NCI-H128 (cell line): ENCODE data around the gene CACNA2D3.

Experiments used
- DNase-seq: peaks from one replicate; lab custom pipeline; 2025; ENCODE audit not compliant: unreplicated experiment; lab: John Stamatoyannopoulos, UW

The CACNA2D3 gene

DNA sequence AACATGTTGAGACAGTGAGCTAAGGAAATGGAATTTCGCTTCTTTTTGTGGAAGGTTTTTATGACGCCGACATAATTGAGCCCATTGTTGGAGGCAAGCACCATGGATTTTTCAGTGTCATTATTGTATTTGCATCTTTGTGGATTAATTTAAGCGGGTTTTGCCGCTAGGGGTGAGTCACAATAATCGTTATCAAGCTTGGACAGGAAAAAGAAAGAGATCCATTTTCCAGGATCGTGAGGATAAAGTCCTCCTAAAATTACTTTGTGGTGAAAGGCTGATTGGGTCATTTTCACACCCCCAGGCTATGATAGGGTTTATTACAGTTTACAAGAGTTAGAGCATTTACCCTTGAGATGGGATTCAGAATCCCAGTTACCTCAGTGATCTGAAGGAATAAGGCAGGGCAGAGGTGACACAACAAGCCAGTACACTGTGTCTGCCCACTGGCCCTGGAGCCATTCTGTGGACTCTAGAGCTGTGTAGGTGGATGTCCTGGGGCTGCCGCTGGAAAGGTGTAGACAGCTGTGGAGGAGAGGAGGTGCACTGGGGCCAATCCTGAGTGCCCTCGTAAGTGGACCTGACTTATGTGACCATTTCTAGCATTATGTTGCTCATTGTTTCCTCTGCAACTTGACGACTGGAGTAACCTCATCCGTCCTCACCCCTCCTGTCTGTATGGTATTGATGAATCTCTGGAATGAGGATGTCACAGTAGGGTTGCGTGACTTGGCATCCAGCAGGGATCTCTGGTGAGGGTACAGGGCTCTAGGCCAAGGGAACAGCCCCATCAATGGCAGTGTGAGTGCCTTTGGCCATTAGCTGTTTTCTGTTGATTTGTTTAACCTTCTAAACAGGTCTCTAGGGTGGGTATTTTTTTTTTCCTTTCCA lies 435.4 kb downstream of the CACNA2D3 start:
- no peak for DNase-seq

- DNase-seq, result no peak
Observed at GRCh38 chr3:54563501-54564200, 441.3 kb downstream of the CACNA2D3 start.

DNA sequence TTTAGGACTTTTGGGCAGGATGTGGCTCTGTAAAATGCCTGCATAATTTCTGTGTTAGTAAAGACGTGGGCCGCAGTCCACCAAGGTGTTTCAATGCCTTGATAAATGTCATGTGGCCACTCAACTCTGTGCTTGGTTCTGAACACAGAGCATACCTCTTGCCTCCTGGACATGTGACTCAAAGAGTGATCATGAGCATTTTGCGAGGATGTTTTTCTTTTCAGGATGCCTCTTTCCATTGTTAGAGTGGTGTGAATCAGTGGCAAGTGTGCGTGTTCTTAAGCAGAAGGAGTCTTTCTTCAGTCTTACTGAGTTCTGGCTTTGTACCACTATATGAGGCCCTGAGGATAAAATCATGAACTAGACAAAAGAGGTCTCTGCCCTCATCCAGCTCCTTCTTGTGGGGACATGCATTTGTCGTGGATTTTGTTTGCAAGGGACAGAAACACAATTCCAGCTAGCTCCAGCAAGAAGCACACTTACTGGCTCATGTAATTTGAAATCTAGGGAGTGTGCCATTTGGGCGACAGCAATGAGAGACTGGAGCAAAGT lies 442.1 kb downstream of the CACNA2D3 start:
- DNase-seq, result no peak

DNA sequence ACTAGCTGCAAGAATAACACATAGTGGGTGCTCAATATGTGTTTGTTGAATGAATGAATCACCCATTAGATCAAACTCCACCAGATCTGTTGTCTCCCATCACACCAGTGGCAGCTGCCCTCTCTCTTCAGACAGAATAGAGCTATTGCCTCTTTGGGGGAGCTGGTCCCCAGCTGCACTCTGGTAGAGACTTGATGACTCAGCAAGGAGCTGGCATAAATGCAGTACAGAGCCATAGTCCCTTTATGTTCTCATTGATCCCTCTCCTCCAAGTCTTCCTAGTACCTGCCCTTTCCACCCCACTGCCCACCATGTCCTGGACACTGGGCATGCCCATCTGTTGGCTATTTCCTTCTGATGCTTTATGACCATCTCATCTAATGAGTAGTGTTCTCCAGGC lies 443.6 kb downstream of the CACNA2D3 start:
- DNase-seq, result no peak

- DNase-seq, result no peak
Observed at GRCh38 chr3:54567949-54568348, 445.6 kb downstream of the CACNA2D3 start.

GRCh38 chr3:54570008-54570407 lies 447.7 kb downstream of the CACNA2D3 start:
- no peak for DNase-seq

GRCh38 chr3:54572197-54572895 lies 450.0 kb downstream of the CACNA2D3 start:
- DNase-seq, result no peak

DNA sequence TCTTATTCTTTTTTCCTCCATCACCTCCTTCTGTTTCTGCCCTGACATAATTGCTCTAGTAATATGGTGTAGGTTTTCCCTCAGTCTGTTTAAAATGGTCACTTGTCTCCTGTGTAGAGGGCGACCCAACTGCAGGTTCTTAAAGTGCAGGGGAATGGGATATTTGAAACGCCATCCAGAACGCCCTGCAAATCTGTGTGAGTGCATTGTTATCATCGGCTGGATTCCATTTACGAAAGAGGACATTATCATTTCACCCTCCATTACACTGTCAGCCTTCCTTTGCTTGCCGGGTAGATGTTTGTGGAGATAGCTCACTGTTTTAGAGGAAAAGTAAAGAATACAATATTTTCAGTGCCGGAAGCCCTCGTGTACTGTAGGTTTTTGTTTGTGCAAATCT lies 451.5 kb downstream of the CACNA2D3 start:
- DNase-seq, result no peak

GRCh38 chr3:54574906-54575617 lies 452.7 kb downstream of the CACNA2D3 start:
- DNase-seq, result no peak

DNA sequence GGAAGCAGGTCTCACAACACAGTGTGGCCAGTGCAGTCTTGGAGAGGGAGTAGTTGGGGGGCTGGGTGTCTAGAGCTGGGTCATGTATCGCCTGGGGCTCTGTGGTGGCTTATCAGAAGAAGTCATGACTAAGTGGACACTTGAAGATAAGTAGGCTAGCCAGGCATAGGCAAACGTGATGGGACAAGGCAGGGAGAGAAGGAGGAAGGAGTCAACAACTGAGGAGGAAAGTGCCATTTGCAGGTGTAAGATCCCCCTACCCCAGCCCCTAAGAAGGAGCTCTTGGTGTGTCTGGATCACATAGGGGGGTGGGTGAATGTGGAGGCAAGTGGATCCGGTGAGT lies 453.2 kb downstream of the CACNA2D3 start:
- no peak for DNase-seq

DNA sequence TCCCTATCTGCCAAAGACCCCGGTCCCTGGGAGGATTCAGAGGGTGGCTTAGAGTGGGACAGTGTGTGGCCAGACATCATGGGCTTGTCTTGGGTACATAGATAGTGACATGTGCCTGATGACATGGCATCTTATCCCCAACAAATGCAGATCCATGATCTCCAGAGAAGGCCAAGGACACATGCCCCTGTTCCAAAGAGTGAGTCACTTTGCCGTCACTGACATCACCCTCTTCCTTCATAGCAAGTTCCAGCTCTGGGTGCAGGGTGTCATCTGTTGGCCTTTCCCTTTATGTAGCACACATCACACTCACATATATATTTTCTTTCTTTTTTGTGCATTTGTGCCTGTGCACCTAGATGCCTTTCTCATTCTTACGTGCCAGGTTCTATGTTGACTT lies 455.0 kb downstream of the CACNA2D3 start:
- DNase-seq, result no peak

GRCh38 chr3:54578417-54578816 lies 456.1 kb downstream of the CACNA2D3 start:
- no peak for DNase-seq

- no peak for DNase-seq
Observed at GRCh38 chr3:54580453-54580852, 458.1 kb downstream of the CACNA2D3 start.

- DNase-seq, result no peak
Observed at GRCh38 chr3:54582424-54582823, 460.1 kb downstream of the CACNA2D3 start.

DNA sequence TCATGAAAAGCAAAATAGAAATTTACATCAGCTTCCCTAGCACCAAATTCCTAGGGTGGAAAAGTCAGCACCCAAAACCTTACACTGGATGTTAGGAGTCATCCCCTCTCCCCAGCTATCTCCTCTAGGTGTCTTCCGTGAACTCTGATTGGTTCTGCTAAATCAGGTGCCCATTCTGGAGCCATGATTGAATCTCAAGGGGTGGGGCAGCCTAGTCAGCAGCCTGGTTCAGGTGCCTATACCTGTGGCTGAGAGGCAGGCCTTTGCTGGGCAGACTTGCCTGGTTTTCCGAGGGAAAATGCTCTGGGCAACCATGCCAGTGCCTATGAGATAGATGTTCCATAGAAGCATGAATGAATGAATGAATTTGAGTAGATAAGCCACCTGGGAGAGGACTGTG lies 468.8 kb downstream of the CACNA2D3 start:
- no peak for DNase-seq

- no peak for DNase-seq
Observed at GRCh38 chr3:54593653-54594052, 471.3 kb downstream of the CACNA2D3 start.

- no peak for DNase-seq
Observed at GRCh38 chr3:54596087-54596486, 473.7 kb downstream of the CACNA2D3 start.

- no peak for DNase-seq
Observed at GRCh38 chr3:54599716-54600115, 477.4 kb downstream of the CACNA2D3 start.

- no peak for DNase-seq
Observed at GRCh38 chr3:54600441-54601204, 478.3 kb downstream of the CACNA2D3 start.

DNA sequence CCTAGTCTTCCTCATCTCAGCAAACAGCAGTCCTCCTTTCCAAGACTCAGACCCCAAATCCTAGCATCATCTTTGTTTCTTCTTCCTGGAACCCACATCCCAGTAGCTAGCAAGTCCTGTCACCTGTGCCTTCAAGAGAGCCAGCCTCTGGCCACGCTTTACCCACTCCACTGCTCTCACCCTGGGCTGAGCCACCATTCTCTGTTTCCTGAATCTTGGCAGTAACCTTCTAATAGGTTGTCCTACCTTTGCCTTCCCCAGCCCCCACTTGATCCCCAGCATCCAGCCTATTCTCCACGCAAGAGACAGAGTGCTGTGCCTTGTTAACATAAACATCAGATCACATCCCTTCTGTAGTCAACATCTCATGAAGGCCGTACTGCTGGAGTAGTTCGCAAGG lies 482.1 kb downstream of the CACNA2D3 start:
- no peak for DNase-seq
